Activated CD8-positive, alpha-beta T cell treated with anti-CD3 and anti-CD28 coated beads for 36 hours (primary cell): ENCODE data around the gene METTL24. TPM values are rescaled to one million over a fixed set of nuclear protein-coding genes. Genes with fewer than 3 reads are reported as not detected.

Source experiments
- ATAC-seq: fragments of 200-7000 bp; cut with Tn5 transposase; one replicate; pipeline ENCODE4 v1.10.0; 2021; ENCODE audit warnings: mild to moderate bottlenecking, moderate library complexity
- CTCF ChIA-PET: fragments of 350-600 bp; sonication (Branson Sonifier 250); formaldehyde crosslinking; loops from one replicate; lab custom pipeline; 2021; ENCODE audit warnings: antibody characterized with exemption; lab: Charles Lee
- POLR2A ChIA-PET: fragments of 350-600 bp; sonication (Branson Sonifier 250); formaldehyde crosslinking; loops from one replicate; lab custom pipeline; 2021; ENCODE audit warnings: antibody characterized with exemption; lab: Charles Lee
- DNase-seq: peaks from one replicate; pipeline ENCODE4 v3.0.0-alpha.2; 2020
- H3K27ac Mint-ChIP-seq: one replicate; pipeline ENCODE4 v1.8.0; 2021; ENCODE audit warnings: mild to moderate bottlenecking, mixed read lengths
- H3K27me3 Mint-ChIP-seq: one replicate; pipeline ENCODE4 v1.8.0; 2021; ENCODE audit warnings: mixed read lengths
- H3K36me3 Mint-ChIP-seq: one replicate; pipeline ENCODE4 v1.8.0; 2021; ENCODE audit warnings: low read depth, mixed read lengths
- H3K4me1 Mint-ChIP-seq: one replicate; pipeline ENCODE4 v1.8.0; 2021; ENCODE audit warnings: low read depth, mixed read lengths
- H3K4me3 Mint-ChIP-seq: one replicate; pipeline ENCODE4 v1.8.0; 2021; ENCODE audit warnings: mild to moderate bottlenecking, moderate library complexity, mixed read lengths
- H3K9me3 Mint-ChIP-seq: one replicate; pipeline ENCODE4 v1.8.0; 2021; ENCODE audit warnings: mixed read lengths
- intact Hi-C: fragments of 100-400 bp; cut with micrococcal nuclease; formaldehyde crosslinking; loops from one replicate; pipeline ENCODE4 v1.10.0; 2022
- total RNA-seq, 2 experiments: library from RNA; stranded (reverse); gene quantifications; one replicate each; pipeline ENCODE4 v1.2.3, GENCODE V29; 2021
- TF ChIP-seq, protein P1 (sequence below): fragments of 200-600 bp; IDR thresholded peaks from one replicate; pipeline ENCODE4 v1.8.0; 2022; ENCODE audit warnings: antibody characterized with exemption, mild to moderate bottlenecking

METTL24 gene
- total RNA-seq, 2 experiments from 2014 or later = not detected

DNA sequence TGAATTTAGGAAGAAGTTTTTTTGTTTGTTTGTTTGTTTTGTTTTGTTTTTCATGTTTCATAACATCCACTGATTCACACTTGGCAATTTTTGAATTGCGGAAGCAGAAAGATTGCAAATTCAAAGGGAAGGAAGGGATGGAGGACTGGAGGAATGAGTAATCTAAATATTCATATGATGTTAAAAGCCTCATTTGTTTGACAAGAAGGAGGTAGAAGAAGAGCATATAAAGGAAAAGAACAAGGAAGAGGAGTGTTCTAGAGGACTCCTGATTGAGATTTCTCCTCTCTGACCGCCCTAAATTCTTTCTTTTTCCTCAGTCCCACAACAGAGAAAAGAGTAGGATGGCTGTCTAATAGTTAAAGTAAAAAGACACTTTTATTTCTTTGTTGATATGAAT lies 88.5 kb downstream of the METTL24 start:
- TF ChIP-seq, protein P1, sequence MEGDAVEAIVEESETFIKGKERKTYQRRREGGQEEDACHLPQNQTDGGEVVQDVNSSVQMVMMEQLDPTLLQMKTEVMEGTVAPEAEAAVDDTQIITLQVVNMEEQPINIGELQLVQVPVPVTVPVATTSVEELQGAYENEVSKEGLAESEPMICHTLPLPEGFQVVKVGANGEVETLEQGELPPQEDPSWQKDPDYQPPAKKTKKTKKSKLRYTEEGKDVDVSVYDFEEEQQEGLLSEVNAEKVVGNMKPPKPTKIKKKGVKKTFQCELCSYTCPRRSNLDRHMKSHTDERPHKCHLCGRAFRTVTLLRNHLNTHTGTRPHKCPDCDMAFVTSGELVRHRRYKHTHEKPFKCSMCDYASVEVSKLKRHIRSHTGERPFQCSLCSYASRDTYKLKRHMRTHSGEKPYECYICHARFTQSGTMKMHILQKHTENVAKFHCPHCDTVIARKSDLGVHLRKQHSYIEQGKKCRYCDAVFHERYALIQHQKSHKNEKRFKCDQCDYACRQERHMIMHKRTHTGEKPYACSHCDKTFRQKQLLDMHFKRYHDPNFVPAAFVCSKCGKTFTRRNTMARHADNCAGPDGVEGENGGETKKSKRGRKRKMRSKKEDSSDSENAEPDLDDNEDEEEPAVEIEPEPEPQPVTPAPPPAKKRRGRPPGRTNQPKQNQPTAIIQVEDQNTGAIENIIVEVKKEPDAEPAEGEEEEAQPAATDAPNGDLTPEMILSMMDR = no peak
- H3K4me1 Mint-ChIP-seq = no peaks in the 10 kb centered on the region
- intact Hi-C loops = no loop called here
- H3K36me3 Mint-ChIP-seq = no peaks in the 10 kb centered on the region
- DNase-seq (no peak), ATAC-seq (no peak)
- CTCF ChIA-PET = no interaction called here
- H3K9me3 Mint-ChIP-seq = peaks cover 3% of the 10 kb centered on the region
- H3K27ac Mint-ChIP-seq = no peak overlapping the region
- no peak overlapping the region for H3K4me3 Mint-ChIP-seq
- peaks cover 2% of the 10 kb centered on the region for H3K27me3 Mint-ChIP-seq
- POLR2A ChIA-PET = no interaction called here

DNA sequence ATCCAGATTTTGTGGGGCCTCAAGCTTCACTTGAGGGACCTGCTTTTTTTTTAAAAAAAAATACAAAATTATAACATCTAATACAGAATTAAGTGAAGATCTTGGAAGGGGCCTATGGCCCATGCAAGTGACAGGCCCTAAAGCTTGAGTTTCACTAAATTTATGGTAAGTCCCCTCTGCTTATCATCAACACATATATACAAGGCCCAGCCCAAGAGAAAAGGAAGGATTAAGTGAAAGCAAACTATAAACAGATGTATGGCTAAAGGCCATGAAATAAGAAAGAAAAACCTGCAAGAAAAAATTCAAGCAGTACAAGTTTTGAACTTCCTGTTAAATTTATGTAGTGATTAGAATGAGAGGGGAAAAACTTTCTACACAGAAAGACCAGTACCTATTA lies 91.2 kb downstream of the METTL24 start:
- CTCF ChIA-PET = no interaction called here
- TF ChIP-seq, protein P1 = no peak
- ATAC-seq (no peak), DNase-seq (no peak)
- no peaks in the 10 kb centered on the region for H3K4me1 Mint-ChIP-seq
- H3K27me3 Mint-ChIP-seq = no peaks in the 10 kb centered on the region
- no peak overlapping the region for H3K27ac Mint-ChIP-seq
- H3K36me3 Mint-ChIP-seq = no peaks in the 10 kb centered on the region
- POLR2A ChIA-PET = no interaction called here
- H3K9me3 Mint-ChIP-seq = peaks cover 3% of the 10 kb centered on the region
- intact Hi-C loops = no loop called here
- H3K4me3 Mint-ChIP-seq = no peak overlapping the region

DNA sequence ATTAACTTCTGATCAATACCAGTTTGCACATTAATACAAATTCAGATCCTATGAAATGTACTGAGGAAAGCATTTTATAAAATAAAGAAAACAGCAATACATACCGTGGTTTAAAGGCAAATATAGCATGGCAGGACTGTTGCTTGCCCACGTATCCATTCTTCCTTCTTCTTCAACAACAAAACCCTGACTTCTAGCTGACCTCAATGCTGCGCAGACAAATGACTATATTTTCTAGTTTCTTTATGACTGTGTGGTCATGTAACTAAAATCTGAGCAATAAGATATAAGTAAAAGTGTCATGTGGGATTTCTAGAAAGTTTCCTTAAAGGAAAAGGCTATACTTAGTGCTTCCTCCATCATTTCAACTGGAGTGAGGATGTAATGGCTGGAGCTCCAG lies 92.9 kb downstream of the METTL24 start:
- no peak for ATAC-seq
- peaks cover 2% of the 10 kb centered on the region for H3K36me3 Mint-ChIP-seq
- H3K27ac Mint-ChIP-seq = no peak overlapping the region
- no peaks in the 10 kb centered on the region for H3K4me1 Mint-ChIP-seq
- H3K9me3 Mint-ChIP-seq = peaks cover 8% of the 10 kb centered on the region
- H3K4me3 Mint-ChIP-seq = no peak overlapping the region
- H3K27me3 Mint-ChIP-seq = no peaks in the 10 kb centered on the region
- ChIA-PET POLR2A (no interaction called here), CTCF (interaction anchor here (0.6 kb wide), 1 partner anchor 534 kb away, joined by 3 read pairs; no protein-coding TSS in a partner anchor)
- intact Hi-C loops = no loop called here
- TF ChIP-seq, protein P1 = no peak
- DNase-seq = no peak

DNA sequence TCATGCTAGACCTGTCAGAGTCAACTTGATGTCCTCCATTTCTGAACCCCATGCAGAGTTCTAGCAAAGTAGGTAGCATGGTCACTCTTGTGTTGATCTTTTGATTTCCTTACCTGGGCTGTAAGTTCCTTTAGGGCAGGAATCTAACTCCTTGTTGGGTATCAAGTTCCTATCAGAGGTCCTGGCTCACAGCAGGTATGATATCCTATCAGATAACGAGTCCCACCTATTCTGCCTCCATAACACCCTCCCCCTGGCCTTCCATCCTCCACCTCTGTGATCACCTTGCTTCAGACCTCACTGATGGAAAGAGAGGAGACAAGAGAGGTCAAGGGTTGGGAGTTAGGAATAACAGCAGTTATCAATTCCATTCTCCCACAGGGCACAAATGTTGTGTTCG lies 101.8 kb downstream of the METTL24 start:
- no peak overlapping the region for H3K27ac Mint-ChIP-seq
- DNase-seq (no peak), ATAC-seq (no peak)
- TF ChIP-seq, protein P1 = no peak
- H3K27me3 Mint-ChIP-seq = no peaks in the 10 kb centered on the region
- H3K9me3 Mint-ChIP-seq = peaks cover 13% of the 10 kb centered on the region
- peaks cover 4% of the 10 kb centered on the region for H3K36me3 Mint-ChIP-seq
- ChIA-PET CTCF (no interaction called here), POLR2A (no interaction called here)
- no peak overlapping the region for H3K4me3 Mint-ChIP-seq
- intact Hi-C loops = no loop called here
- H3K4me1 Mint-ChIP-seq = no peaks in the 10 kb centered on the region

DNA sequence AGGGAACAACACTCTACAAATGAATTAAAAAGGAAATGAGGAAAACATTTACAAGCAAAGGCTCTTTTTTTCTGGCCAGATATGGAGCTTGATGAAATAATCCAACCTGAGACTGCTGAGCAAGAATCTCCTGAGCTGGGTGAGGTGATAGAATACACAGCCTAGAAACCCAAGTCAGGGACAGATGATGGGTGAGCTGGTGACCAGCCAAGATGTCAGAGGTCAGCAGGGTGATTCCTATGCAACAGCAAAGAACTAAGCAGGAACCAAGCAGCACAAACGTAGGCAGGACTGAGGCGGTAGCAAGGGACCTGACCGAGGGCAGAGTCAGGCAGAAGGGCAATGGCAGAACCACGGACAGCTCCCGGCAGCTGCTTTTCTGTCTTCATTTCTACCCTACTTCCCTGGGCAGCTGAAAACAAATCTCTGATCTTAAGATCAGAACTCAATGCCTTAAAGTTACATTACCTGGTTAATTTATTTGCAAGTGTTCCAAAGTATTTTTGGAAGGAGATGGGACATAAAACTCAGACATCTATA lies 102.9 kb downstream of the METTL24 start:
- no peak overlapping the region for H3K27ac Mint-ChIP-seq
- H3K4me3 Mint-ChIP-seq = no peak overlapping the region
- H3K36me3 Mint-ChIP-seq = peaks cover 2% of the 10 kb centered on the region
- no peaks in the 10 kb centered on the region for H3K4me1 Mint-ChIP-seq
- POLR2A ChIA-PET = no interaction called here
- H3K9me3 Mint-ChIP-seq = peaks cover 10% of the 10 kb centered on the region
- CTCF ChIA-PET = interaction anchor here (0.6 kb wide), 1 partner anchor 133 kb away, joined by 3 read pairs; no protein-coding TSS in a partner anchor
- intact Hi-C loops = no loop called here
- DNase-seq = peak; percentile 34
- ATAC-seq = no peak
- no peaks in the 10 kb centered on the region for H3K27me3 Mint-ChIP-seq
- TF ChIP-seq, protein P1 = no peak
